Adrenal gland (tissue), 5 donors: ENCODE data around the gene ANTXR2.

Source experiments
- POLR2A ChIP-seq, 2 donors: fragments of 450-650 bp; IDR thresholded peaks; one replicate each; pipeline ENCODE4 v1.6.1; 2017; ENCODE audit warnings: antibody characterized with exemption in 2 of 2, mild to moderate bottlenecking in 2 of 2, moderate library complexity in 1 of 2
- TF ChIP-seq, protein P1 (sequence below), 6 experiments: fragments of 450-650 bp in 4 of 6; fragments of 200-600 bp in 2 of 6; sonication (generic) in 1 of 6; IDR thresholded peaks; 1 replicate in 5 of 6; 2 replicates in 1 of 6; pipeline versions ENCODE4 v1.5.1 to v1.8.0; 2016 to 2021; ENCODE audit warnings: antibody characterized with exemption in 6 of 6, mild to moderate bottlenecking in 2 of 6, moderate library complexity in 1 of 6
- donor health status: DM: no; HTN: no; CAD: no.

GRCh38 chr4:80115368-80116181, 42.5 kb upstream of the ANTXR2 start:
- TF ChIP-seq POLR2A (IDR thresholded peaks at IDR 0.05), result no peak
- TF ChIP-seq, protein P1, sequence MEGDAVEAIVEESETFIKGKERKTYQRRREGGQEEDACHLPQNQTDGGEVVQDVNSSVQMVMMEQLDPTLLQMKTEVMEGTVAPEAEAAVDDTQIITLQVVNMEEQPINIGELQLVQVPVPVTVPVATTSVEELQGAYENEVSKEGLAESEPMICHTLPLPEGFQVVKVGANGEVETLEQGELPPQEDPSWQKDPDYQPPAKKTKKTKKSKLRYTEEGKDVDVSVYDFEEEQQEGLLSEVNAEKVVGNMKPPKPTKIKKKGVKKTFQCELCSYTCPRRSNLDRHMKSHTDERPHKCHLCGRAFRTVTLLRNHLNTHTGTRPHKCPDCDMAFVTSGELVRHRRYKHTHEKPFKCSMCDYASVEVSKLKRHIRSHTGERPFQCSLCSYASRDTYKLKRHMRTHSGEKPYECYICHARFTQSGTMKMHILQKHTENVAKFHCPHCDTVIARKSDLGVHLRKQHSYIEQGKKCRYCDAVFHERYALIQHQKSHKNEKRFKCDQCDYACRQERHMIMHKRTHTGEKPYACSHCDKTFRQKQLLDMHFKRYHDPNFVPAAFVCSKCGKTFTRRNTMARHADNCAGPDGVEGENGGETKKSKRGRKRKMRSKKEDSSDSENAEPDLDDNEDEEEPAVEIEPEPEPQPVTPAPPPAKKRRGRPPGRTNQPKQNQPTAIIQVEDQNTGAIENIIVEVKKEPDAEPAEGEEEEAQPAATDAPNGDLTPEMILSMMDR (IDR thresholded peaks at IDR 0.05), result no peak
